NCI-H1694 treated with DMSO at 0.1 percent for 48 hours (cell line): Measurements from ENCODE around the gene SOX13.
"Not testable (repeated sequence)": the region's sequence is repeated elsewhere in the genome, so short reads cannot be mapped to it uniquely, and the experiment has no call there.

ENCODE experiments used
- DNase-seq: peaks from one replicate; lab custom pipeline; 2025; lab: John Stamatoyannopoulos, UW

Gene SOX13

DNA sequence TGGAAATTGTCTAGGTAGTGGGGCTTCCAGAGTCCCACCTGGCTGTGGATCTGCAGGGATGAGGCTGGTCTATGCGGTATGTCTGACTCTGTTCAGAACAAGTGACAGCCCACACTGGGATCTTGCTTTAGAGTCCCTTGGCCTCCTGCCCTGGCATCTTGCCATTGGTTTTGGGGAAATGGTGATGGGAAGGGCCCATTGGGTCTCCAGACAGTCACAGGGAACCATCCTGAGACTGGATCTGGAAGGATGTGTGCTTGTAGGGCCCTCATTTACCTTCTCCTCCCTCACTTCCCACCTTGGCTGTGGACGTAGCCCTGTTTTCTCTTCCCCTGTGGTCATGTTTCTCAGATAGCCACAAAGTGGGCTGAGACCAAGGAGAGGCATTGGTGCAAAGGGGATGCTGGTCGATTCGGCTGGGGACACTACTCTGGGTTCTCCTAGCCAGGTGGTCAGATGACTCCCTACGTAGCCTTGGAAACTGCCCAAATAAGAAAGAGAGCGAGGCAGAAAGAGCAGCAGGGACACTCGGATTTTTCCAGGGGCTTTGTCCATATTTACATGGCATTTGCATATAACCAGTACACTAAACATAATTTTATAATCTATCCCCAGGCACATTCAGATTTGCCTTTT is 15.1 kb downstream of the SOX13 start:
- no peak for DNase-seq

DNA sequence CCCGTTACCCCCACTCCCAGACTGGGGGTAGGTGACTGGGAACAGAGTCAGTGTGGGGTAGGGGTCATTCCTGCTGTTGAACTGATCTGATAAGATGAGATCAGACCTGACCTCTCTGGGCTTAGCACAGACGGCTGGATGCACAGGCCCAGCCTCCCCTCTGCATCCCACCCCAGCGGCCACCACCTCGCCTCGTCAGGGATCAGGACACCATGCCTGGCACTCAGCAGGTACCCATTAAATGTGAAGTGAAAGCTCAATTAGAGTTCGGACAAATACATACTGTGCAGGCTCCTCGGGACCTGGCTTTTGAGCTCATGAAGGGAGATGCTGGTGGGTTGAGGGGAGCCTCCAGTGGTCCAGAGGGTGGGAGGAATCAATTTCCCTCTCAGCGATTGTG is 15.7 kb downstream of the SOX13 start:
- no peak for DNase-seq

GRCh38 chr1:204089044-204089751 is 16.3 kb downstream of the SOX13 start:
- no peak for DNase-seq

DNA sequence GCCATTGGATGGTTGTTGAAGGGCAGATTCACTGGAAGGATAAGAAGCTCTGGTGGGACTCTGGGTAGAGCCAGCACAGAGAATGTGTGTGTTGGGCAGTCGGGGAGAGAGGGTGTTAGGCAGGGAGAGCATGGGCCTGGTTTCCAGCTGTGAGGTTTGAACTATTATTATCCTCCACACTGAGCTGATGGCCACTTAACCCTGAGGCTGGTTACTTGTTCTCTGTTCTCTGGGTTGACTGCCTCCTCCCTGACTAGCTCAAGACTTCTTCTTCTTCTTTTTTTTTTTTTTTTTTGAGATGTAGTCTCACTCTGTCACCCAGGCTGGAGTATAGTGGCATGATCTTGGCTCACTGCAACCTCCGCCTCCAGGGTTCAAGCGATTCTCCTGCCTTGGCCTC is 17.2 kb downstream of the SOX13 start:
- DNase-seq: not testable (repeated sequence)

GRCh38 chr1:204091066-204091465 is 18.2 kb downstream of the SOX13 start:
- DNase-seq: no peak

DNA sequence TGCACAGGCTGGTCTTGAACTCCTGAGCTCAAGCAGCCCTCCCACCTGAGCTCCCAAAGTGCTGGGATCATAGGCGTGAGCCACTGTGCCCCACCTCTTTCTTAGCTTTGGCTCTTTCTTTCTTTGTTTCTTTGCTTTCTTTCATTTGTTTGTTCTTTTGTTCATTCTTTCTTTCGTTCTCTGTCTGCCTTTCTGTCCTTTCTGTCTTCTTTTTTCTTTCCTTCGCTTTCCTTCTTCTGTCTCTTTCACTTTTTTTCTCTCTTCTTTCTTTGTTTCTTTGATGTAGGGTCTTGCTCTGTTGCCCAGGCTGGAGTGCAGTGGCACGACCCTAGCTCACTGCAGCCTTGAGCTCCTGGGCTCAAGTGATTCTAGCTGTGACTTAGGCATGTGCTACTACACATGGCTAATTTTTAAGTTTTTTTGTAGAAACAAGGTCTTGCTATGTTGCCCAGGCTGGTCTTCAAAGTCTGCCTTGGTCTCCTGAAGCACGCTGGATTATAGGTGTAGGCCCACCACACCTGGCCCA is 18.9 kb downstream of the SOX13 start:
- DNase-seq: no peak

DNA sequence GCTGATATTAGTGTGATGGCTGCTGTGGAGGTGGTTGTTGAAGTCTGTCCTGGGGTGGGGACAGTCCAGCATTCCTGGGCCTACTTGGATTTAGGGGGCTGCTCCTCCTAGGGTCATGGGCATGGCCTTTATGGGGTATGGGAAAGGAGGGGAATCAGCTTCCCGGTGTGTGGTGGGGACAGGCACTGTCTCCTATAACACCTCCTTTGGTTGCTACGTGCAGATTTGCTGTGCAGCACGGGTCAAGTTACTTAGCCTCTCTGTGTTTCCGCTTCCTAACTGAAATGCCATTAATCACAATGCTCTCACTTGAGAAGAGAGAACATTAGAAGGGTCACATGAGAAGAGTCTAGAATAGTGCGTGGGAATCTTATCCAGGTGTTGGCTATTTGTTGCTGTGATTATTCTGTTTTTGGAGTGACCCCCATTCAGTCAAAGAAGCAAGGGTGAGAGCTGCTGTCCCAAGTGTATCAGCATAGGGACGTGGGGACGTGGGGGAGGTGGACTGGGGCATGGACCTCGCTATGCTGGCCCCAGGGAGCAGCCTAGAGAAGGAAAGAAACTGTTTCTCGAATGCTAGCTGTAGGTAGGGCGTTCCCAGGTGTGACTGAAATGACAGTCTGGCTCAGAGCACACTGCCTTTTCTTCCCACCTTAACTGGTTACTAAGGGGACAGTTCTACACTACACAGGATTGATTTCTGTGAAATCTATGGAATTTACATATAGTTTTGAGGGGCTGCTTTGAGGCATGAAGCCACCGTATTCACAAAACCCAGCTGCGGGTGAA is 19.9 kb downstream of the SOX13 start:
- no peak for DNase-seq

DNA sequence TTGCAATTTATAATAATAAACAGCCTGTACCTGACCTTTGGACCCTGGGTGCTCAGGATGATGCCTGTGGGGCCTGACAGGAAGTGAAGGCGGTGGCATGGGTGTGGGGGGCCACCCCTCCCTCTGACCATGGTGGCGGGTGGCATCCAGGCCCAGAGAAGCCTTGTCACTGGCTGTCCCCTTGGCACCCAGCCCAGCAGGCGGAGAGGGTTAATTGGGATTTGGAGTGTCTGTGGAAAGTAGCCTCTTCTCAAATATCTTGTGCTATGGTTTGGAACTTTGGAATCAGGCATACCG is 20.5 kb downstream of the SOX13 start:
- no peak for DNase-seq

DNA sequence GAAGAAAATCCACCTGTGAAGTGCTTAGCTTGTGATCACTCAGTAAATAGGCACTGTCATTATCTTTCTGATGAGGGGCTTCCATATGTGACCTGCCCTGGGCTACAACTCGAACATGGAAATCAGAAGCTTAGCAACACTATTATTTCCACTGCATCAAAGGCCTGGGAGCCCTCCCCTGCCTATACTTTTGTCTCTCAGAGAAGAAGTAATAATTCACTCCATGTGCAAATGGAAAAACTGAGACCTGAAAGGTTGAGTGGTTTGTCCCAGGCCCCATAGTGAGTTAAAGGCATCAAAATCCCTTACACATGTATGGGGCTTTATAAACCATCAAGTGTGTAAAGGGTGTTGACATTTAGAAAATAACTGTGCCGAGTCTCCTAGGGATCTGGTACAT is 20.9 kb downstream of the SOX13 start:
- no peak for DNase-seq

DNA sequence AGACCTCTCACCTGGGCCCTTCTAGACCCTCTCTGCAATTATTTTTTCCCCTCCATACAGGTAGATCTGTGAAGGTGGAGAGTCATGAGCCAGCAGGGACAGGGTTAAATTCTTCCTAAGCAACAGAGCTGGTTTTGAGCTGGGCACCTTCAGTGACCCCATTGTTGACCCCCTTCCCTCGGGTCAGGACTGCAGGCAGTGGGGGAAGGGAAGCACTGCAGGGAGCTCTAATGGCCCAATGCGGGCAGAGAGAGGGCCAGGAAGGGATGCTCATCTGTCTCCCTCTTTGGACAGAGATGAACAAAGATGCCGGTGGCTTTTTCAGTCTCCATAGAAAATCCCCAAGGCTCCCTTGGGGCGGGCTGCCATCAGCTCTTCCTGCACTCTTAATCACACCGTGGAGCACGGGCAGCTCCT is 21.4 kb downstream of the SOX13 start:
- no peak for DNase-seq

DNA sequence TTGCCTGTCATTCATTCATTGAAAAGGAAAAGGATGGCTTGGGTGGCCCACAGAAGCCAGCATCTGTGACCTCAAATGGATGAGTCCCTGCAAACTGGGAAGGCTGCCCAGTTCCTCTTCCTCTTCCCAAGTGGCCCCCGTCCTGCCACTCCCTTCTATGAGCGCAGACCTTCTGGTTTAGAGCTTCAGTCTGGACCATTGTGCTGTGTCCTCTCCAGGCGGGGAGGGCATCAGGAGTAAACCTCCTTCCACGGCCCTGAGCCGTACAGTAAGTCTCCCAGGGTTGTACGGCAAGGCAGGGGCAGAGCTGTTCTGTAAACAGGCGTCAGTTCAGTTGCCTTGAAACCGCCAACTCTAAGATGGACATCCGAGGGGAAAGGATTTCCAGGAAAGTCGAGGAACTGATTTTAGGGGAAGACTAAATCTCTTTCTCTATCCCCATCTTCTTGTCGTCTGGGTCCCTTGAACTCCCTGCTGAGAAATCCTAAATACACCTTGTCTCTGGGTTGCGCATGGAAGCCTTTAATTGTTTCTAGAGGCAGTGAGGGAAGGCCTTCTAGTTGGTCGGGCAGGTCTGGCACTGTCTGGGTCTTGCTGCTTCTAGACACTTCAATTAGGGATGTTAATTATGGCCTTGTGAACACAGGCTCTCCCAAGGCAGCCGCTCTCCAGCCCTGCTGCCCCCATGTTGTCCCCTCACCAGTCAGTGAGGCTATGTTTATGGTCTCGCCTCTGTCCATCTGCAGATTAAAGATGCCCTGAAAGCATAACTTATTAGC is 22.1 kb downstream of the SOX13 start:
- DNase-seq: no peak

- no peak for DNase-seq
Observed at GRCh38 chr1:204096931-204097330, 24.0 kb downstream of the SOX13 start.

DNA sequence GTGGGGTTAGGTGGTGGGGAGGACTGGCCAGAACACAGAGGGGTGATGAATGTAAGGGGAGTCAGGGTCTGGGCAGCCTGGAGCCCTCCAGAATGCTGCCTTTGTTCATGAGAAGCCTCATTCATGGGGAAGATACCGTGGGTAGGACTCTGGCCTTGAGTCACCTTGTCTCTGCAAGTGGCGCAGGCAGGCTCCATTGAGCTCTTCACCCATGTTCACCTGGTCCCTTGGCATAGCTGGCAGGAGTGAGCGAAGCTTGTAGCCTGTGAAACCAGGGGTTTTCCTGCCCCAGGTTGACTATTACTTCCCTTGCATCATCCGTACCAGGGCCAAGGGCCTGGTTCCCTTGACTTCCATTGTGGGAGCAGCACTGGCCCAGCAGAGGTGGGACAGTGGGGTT is 25.8 kb downstream of the SOX13 start:
- DNase-seq: no peak

GRCh38 chr1:204099754-204100153 is 26.8 kb downstream of the SOX13 start:
- not testable (repeated sequence) for DNase-seq

DNA sequence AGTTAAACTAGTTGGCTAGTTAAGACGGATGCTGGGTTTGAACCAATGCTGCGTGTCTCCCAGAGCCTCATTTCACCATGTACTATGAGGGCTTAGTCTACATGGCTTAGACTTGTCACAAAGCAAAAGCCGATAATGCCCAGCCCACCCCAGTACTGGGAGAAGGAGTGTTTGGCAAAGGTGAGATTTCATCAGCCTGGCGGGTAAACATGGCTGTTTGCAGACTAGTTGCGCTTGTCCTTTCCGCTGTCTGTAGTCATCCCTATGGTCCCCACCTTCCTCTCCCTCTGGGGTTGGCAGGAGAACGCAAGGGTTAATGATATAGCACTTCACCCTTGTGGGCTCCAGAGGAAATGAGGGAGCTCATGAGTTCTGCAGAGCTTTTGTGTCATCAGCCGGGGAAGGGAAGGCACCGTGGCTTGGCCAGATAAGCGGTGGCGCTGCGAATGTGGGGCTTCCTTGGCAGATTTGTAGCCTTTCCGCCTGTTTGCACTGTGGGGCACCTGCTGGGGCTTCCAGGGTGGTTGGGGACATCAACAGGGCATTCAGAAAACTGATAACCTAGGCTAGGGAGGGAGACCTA is 29.2 kb downstream of the SOX13 start:
- no peak for DNase-seq

GRCh38 chr1:204102739-204103430 is 30.0 kb downstream of the SOX13 start:
- DNase-seq: no peak

GRCh38 chr1:204103431-204103741 is 30.5 kb downstream of the SOX13 start:
- no peak for DNase-seq

- no peak for DNase-seq
Observed at GRCh38 chr1:204104331-204105130, 31.6 kb downstream of the SOX13 start.

GRCh38 chr1:204105131-204105515 is 32.2 kb downstream of the SOX13 start:
- DNase-seq: no peak

DNA sequence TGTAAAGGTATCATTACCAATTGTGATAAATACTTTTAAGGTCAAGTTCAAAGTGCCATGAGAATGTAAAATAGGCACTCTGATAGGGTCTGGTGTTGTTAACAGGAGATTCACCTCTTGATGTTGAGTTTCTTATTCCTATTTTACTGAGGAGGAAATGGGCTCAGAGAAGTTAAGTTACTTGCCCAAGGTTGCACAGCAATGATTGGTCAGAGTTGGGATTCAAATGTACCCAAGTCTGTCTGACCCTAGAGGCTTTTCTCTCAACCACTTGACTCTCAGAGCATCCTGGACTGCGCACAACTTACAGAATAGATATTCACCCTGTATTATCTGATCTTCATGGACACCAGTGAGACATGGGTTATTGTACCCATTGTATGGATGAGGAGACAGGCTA is 33.9 kb downstream of the SOX13 start:
- no peak for DNase-seq

DNA sequence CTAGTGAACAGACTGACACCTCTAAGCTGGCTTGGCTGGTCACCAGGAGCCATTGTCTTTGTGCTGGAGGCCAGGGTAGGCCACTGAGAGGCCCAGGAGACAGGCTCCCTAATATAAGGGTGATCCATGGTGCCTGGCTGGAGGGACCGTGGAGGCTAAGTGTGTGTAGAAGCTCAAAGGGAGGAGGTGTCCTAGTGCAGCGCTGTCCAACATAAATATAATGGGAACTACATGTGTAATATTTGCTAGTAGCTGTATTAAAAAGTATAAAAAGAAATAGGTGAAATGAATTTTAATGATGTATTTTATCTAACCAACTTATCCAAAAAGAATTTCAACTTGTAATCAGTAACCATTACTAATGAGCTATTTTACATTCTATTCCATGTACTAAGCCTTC is 35.0 kb downstream of the SOX13 start:
- no peak for DNase-seq
